ENCODE measurements around the gene POLR3E.
"Not testable (repeated sequence)": the region's sequence is repeated elsewhere in the genome, so short reads cannot be mapped to it uniquely, and the experiment has no call there.

The POLR3E gene

DNA sequence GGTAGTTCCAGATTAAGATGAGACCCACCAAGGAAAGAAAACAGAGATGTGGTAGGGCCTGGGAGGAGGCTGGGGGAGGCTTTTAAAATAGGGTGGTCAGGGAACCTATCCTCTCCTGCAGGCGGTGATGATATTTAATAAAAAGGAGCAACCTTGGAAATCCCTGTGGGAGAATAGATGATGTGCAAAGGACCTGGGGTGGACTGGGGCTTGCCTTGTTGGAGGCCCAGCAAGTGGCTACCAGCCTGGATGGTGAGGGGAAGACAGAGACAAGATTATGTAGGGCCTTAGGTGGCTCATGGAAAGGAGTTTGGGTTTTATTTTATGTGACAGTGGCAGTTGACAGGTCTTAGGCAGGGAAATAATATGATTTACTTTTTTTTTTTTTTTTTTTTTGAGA is 1.8 kb downstream of the POLR3E start:
- no peak for DNase-seq (ENCODE audit: low read depth in 2 of 2)
- TF ChIP-seq, protein P1, sequence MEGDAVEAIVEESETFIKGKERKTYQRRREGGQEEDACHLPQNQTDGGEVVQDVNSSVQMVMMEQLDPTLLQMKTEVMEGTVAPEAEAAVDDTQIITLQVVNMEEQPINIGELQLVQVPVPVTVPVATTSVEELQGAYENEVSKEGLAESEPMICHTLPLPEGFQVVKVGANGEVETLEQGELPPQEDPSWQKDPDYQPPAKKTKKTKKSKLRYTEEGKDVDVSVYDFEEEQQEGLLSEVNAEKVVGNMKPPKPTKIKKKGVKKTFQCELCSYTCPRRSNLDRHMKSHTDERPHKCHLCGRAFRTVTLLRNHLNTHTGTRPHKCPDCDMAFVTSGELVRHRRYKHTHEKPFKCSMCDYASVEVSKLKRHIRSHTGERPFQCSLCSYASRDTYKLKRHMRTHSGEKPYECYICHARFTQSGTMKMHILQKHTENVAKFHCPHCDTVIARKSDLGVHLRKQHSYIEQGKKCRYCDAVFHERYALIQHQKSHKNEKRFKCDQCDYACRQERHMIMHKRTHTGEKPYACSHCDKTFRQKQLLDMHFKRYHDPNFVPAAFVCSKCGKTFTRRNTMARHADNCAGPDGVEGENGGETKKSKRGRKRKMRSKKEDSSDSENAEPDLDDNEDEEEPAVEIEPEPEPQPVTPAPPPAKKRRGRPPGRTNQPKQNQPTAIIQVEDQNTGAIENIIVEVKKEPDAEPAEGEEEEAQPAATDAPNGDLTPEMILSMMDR (IDR thresholded peaks at IDR 0.05; ENCODE audit: low read depth, low read length): no peak
- H3K4me3 ChIP-seq (replicated peaks in 1 of 2; ENCODE audit: low read depth in 2 of 2, low read length in 2 of 2): no peak overlapping the region

DNA sequence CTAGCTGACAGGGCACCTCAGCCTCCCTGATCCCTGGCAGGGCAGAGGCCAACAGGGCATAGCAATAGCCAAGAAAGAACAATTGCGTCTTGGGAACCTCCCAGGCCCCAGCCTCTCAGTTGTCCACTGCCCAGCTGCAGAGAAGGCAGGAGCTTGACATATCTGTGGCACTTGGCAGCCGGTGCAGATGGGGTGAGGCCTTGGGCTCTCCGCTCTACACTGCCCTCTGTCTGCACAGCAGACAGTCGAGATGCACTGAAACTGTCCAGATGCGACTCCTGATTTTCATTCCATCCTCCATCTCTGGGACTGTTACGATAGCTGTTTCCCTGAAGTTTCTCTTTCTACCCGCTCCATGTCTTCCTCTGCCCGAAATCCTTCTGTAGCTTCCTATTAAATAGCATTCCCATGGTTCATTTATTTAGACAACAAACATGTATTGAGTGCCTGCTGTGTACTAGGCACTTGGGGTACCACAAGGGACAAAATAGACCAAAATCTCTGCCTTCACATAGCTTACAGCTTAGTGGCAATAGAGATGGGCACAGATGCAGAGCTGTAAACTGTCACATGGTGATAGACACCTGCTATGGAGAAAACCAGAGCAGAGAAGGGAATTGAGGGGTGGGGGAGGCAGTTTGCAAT is 3.3 kb downstream of the POLR3E start:
- DNase-seq (ENCODE audit: low read depth in 2 of 2): peak; percentile 64 to 75
- TF ChIP-seq, protein P1 (IDR thresholded peaks at IDR 0.05; ENCODE audit: low read depth, low read length): peak; percentile 86

DNA sequence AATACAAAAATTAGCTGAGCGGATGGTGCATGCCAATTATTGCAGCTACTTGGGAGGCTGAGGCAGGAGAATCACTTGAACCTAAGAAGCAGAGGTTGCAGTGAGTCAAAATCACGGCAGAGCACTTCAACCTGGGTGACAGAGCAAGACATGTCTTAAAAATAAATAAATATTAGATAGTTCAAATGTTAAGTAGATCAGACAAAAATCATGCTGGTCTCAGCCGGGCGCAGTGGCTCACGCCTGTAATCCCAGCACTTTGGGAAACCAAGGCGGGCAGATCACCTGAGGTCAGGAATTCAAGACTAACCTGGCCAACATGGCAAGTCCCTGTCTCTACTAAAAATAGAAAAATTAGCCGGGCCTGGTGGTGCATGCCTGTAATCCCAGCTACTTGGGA is 4.2 kb downstream of the POLR3E start:
- not testable (repeated sequence) for DNase-seq (ENCODE audit: low read depth in 2 of 2); H3K4me3 ChIP-seq (replicated peaks in 1 of 2; ENCODE audit: low read depth in 2 of 2, low read length in 2 of 2)

More for the DNA sequence above, 3.3 kb downstream of the POLR3E start:
- no peak overlapping the region for H3K4me3 ChIP-seq (replicated peaks in 1 of 2; ENCODE audit: low read depth in 2 of 2, low read length in 2 of 2)

DNA sequence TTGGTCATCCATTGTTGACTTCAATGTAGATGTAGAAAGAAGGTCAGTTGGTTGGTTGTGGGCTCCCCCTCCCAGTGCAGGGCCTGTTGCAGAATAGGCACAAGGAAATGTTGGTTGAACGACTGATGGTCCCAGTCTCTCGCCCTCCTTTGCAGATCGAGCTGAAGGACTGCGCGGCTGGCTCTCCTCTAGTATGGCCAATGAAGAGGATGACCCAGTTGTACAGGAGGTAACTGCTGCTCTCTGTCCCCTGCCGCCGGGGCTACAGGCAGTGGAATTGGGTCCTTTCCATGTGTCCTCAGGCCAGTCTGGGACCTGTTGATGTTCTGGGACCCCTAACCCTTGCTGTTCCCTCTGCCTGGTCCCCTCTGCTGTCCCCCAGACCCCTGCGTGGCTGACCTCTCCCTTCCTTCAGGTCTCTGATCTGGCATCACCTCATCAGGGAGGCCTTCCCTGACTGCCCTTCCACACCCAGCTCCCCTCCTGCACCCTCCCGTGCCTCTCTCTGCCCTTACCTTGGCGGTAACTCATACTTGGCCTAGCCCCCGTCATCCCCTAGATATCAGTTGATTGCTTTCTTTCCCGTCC is 5.7 kb downstream of the POLR3E start:
- H3K4me3 ChIP-seq (replicated peaks in 1 of 2; ENCODE audit: low read depth in 2 of 2, low read length in 2 of 2): no peak overlapping the region
- TF ChIP-seq, protein P1 (IDR thresholded peaks at IDR 0.05; ENCODE audit: low read depth, low read length): no peak
- DNase-seq (ENCODE audit: low read depth in 2 of 2): no peak

DNA sequence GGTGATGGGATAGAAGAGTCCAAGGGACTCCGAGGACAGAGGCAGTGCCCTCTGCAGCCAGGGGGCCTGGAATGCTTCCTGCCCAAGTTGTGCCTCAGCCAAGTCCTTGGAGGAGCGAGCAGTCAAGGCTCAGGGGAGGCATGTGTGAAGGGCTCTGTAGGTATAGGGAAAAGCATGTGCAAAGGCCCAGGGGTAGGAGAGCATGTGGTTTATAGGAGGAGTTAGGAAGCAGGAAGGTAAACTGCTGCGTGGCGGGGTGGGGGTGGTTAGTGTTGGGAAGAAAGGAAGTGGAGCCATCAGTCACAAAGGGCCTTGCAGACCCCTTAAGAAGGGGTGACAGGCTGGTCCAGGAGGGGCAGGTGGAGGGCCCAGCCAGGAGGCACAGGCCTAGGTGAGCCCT is 7.2 kb downstream of the POLR3E start:
- H3K4me3 ChIP-seq (replicated peaks in 1 of 2; ENCODE audit: low read depth in 2 of 2, low read length in 2 of 2): no peak overlapping the region
- TF ChIP-seq, protein P1 (IDR thresholded peaks at IDR 0.05; ENCODE audit: low read depth, low read length): no peak

DNA sequence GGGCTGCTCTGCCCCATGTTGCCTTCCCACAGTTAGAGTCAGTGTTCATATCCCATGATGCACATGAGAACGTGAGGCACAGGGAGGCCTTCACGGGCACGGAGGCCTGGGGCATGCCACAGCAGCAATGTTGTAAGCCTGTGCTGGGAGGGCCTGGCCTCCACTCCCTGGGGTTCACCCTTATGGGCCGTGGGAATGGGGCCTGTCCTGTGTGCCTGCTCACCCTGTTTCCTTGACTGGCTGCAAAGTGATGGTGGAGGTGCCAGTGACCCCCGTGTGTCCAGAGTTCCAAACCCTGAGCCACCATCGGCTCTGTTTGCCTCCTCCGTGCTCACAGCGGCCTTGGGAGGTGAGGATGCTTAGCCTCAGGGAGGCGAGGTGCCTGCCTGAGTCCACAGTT is 9.6 kb downstream of the POLR3E start:
- TF ChIP-seq, protein P1 (IDR thresholded peaks at IDR 0.05; ENCODE audit: low read depth, low read length): no peak
- no peak for DNase-seq (ENCODE audit: low read depth in 2 of 2)
- H3K4me3 ChIP-seq (replicated peaks in 1 of 2; ENCODE audit: low read depth in 2 of 2, low read length in 2 of 2): no peak overlapping the region

More for the DNA sequence above, 7.2 kb downstream of the POLR3E start:
- no peak for DNase-seq (ENCODE audit: low read depth in 2 of 2)

DNA sequence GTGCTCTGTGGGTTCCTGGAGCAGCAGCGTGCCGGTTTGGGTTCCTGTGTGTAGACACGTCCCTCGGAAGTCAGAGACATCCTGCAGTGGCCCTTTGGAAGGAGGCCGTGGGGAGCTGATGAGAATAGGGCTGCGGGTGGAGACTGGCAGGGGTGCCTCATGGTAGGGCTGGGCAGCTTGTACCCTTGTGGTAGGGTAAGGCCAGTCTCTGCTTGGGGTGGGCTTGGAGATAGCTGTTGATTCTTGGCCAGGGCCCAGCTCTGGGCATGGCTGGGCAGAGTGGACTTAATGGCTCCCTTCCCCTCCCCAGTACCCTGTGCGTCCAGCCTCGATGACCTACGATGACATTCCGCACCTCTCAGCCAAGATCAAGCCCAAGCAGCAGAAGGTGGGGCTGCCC is 10.6 kb downstream of the POLR3E start:
- TF ChIP-seq, protein P1 (IDR thresholded peaks at IDR 0.05; ENCODE audit: low read depth, low read length): no peak
- no peak overlapping the region for H3K4me3 ChIP-seq (replicated peaks in 1 of 2; ENCODE audit: low read depth in 2 of 2, low read length in 2 of 2)
- no peak for DNase-seq (ENCODE audit: low read depth in 2 of 2)

All from cardiac fibroblast (primary cell).